GM20000 (cell line): ENCODE results near the gene DRG2.

Source experiments
- DNase-seq: peaks from one replicate; pipeline ENCODE4 v3.0.0; 2012; ENCODE audit warnings: low spot score
- CTCF ChIP-seq: IDR thresholded peaks from 2 replicates; pipeline ENCODE4 v1.5.1; 2012; ENCODE audit warnings: mild to moderate bottlenecking, control low read depth; ENCODE audit errors: extremely low read depth, missing control alignments

Gene DRG2

DNA sequence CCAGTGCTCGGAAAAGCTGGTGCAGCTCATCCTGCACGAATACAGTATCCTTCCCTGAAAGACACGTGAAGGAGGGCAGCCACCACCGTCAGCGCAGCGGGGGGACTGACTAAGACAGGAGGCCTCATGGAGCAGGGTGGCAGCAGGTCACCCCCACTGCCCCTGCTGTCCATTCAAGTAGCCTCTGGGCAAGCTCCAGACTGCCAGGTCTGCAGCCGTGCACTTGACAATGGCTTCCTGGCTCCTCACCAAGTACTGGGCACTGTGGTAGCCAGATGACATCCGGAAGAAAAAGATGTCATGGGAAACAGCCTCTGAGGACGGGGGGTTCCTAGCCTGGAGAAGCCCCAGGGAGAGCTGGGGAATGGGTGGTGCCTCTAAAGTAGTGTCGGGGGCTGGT is 12.9 kb downstream of the DRG2 start:
- no peak for DNase-seq
- no peak for TF ChIP-seq CTCF

- DNase-seq: no peak
Measured at GRCh38 chr17:18101828-18102227, 14.1 kb downstream of the DRG2 start.

DNA sequence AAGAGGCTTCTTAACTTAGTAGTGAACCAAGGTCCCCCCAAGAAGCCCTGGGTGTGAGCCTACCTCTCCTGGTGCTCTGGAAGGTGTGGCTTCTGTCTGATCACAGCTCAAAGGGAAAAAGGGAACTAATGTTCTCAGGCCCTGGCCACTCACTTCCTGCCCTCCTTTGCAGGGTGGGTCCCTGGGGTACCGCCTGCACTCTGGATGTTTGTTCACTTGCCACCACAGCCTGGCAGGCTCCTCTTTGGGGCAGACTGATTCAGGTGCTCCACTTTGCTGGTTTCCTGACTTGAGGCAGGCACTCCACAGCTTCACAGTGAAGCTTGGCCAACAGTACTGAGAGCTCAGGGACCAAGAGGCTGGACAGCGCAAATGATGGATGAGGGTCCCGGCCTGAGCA is 14.9 kb downstream of the DRG2 start:
- DNase-seq: no peak
- TF ChIP-seq CTCF: no peak

More at GRCh38 chr17:18101828-18102227, 14.1 kb downstream of the DRG2 start:
- TF ChIP-seq CTCF: no peak

DNA sequence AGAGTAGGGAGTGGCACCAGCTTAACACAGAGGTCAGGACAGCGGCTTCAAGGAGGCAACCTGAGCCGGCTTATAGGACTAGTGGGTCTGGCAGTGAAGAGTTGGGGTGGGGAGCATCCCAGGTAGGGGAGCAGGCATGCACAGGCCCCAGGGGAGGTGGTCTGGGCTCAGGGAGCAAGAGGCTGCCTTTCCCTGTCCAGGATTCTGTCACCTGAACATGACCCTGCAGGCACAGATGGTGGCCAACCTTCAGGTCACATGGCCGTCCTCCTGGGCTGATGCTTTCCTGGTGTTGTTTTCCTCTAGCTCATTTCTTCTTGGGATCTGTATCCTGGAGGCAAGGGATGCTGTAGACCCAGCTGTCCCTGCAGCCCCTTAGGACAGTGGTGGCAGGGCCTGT is 17.3 kb downstream of the DRG2 start:
- no peak for TF ChIP-seq CTCF
- DNase-seq: no peak

GRCh38 chr17:18105595-18105994 is 17.8 kb downstream of the DRG2 start:
- TF ChIP-seq CTCF: no peak
- no peak for DNase-seq

DNA sequence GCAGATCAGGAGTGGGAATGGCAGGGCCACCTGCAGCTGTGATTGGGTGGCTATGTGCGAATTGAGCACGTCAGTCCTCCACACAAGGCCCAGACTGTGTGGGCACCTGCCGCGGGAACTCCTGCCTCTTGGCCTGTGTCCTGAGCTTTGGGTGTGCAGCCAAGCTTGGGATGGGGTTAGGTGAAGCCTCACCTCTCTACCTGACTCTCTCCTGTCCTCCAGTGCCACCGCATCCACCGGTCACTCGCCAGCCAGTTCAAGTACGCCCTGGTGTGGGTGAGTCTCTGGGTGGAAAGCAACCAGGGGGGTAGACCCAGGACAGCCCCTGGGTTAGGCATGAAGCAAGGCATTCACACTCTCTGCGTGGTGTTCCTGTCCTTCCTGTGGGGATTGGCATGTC is 18.5 kb downstream of the DRG2 start:
- no peak for DNase-seq
- no peak for TF ChIP-seq CTCF

DNA sequence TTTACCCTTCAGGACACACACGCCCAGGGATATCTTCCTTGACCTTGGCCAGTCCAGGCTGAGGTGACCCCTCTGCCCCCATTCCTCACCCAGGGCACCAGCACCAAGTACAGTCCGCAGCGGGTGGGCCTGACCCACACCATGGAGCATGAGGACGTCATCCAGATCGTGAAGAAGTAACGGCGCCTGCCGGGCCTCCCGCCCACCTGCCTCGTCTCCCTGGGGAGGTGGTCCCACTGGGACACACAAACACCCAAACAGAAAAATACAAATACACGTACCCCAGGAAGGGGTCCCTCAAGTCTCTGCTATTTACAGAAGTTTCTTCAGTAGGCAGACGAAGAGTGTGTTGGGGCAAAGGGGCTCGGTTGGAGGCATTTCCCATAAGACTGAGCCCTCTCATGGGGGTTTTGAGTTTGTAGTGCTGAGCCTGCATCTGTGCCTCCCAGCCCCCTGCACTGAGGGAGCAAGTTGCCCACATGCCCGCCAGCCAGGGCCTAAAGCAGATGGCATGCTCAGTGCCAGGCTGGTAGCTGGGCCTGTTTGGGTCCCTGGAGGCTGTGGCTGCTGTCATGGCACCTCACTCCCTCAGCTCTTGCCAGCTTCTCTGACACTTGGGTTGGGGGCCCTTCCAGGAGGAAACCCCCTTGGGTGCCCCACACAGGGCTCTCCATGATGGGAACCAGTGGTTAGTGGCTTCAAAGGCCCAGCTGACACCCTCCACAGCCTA is 19.5 kb downstream of the DRG2 start:
- TF ChIP-seq CTCF: no peak
- no peak for DNase-seq
